Ovary (tissue), 3 donors: Measurements from ENCODE around the gene JAK1.

ENCODE experiments used
- CTCF ChIP-seq, 3 donors: fragments of 450-650 bp in 2 of 3; fragments of 200-600 bp in 1 of 3; IDR thresholded peaks; one replicate each; pipeline versions ENCODE4 v1.5.1 to v1.8.0; 2016 to 2022; ENCODE audit warnings: antibody characterized with exemption in 3 of 3, mild to moderate bottlenecking in 1 of 3
- EP300 ChIP-seq: sonication (generic); formaldehyde crosslinking; IDR thresholded peaks from one replicate; pipeline ENCODE4 v1.6.1; 2017; ENCODE audit warnings: antibody characterized with exemption
- POLR2A ChIP-seq: fragments of 450-650 bp; IDR thresholded peaks from one replicate; pipeline ENCODE4 v1.6.1; 2017; ENCODE audit warnings: antibody characterized with exemption, mild to moderate bottlenecking, moderate library complexity
- donor health status: DM: no; HTN: no; CAD: no.

GRCh38 chr1:64923294-64923718, 43.0 kb downstream of the JAK1 start:
- TF ChIP-seq CTCF (IDR thresholded peaks at IDR 0.05), result no peak
- TF ChIP-seq POLR2A, result no peak
- no peak for TF ChIP-seq EP300
